ENCODE data around the gene CACNB4. TPM values are rescaled to one million over a fixed set of nuclear protein-coding genes. Genes with fewer than 3 reads are reported as not detected.

Gene CACNB4
- total RNA-seq, 4 donors from 2014 or later, result 0.20 to 1.6 (median 0.90) TPM

GRCh38 chr2:151819920-151820319 lies 278.9 kb downstream of the CACNB4 start:
- no peak for TF ChIP-seq EP300 (IDR thresholded peaks at IDR 0.05; ENCODE audit: low read depth)
- no peak for TF ChIP-seq POLR2AphosphoS5 (IDR thresholded peaks at IDR 0.05)
- TF ChIP-seq CTCF (IDR thresholded peaks at IDR 0.05), result no peak
- TF ChIP-seq POLR2A (IDR thresholded peaks at IDR 0.05), result no peak
- in situ Hi-C loops (cut with MboI; ENCODE audit: low pct_ligation_motif_present in 1 of 4, low pct_unique_long_range_greater_than_20kb in 1 of 4, low sequenced_read_pairs in 3 of 4) (no loop called here), intact Hi-C loops (cut with DNase I; ENCODE audit: low total_unique reads) (no loop called here)
- no peaks in the 10 kb centered on the region for H3K36me3 ChIP-seq
- H3K27me3 ChIP-seq, result no peaks in the 10 kb centered on the region
- no peak for DNase-seq
- 80% methylated on average over 2 of the region's 2 CpGs; no CpG with 5 or more reads in 1 of the 2 donors for WGBS, 2 donors (ENCODE audit: low coverage in 1 of 2)
- H3K9me3 ChIP-seq, result no peaks in the 10 kb centered on the region
- peaks cover 0 to 29% (median 7%) of the 10 kb centered on the region in 4 donors for H3K4me1 ChIP-seq
- H3K27ac ChIP-seq, result no peak overlapping the region
- H3K4me3 ChIP-seq, result no peak overlapping the region

GRCh38 chr2:151817929-151818328 lies 280.9 kb downstream of the CACNB4 start:
- Histone ChIP-seq H3K36me3 (peaks cover 0 to 11% (median 3%) of the 10 kb centered on the region in 4 donors), H3K4me3 (no peak overlapping the region), H3K4me1 (peaks cover 0 to 12% (median 6%) of the 10 kb centered on the region in 4 donors), H3K27me3 (no peaks in the 10 kb centered on the region), H3K27ac (no peak overlapping the region), H3K9me3 (no peaks in the 10 kb centered on the region)
- TF ChIP-seq POLR2A (IDR thresholded peaks at IDR 0.05) (no peak), CTCF (IDR thresholded peaks at IDR 0.05) (no peak), POLR2AphosphoS5 (IDR thresholded peaks at IDR 0.05) (no peak), EP300 (IDR thresholded peaks at IDR 0.05; ENCODE audit: low read depth) (no peak)
- intact Hi-C loops (cut with DNase I; ENCODE audit: low total_unique reads) (no loop called here), in situ Hi-C loops (cut with MboI; ENCODE audit: low pct_ligation_motif_present in 1 of 4, low pct_unique_long_range_greater_than_20kb in 1 of 4, low sequenced_read_pairs in 3 of 4) (no loop called here)
- DNase-seq, result no peak
- 93 to 97% methylated on average over 2 to 3 of the region's 3 CpGs for WGBS, 2 donors (ENCODE audit: low coverage in 1 of 2)

- Histone ChIP-seq H3K4me1 (peaks cover 0 to 7% (median 6%) of the 10 kb centered on the region in 4 donors), H3K27me3 (no peaks in the 10 kb centered on the region), H3K4me3 (no peak overlapping the region), H3K9me3 (no peaks in the 10 kb centered on the region), H3K27ac (no peak overlapping the region), H3K36me3 (peaks cover 0 to 22% (median 8%) of the 10 kb centered on the region in 4 donors)
- WGBS, 2 donors (ENCODE audit: low coverage in 1 of 2), result 72 to 86% methylated on average over 2 of the region's 2 CpGs
- intact Hi-C loops (cut with DNase I; ENCODE audit: low total_unique reads), result no loop called here
- no peak for DNase-seq
- in situ Hi-C loops (cut with MboI; ENCODE audit: low pct_ligation_motif_present in 1 of 4, low pct_unique_long_range_greater_than_20kb in 1 of 4, low sequenced_read_pairs in 3 of 4), result no loop called here
- TF ChIP-seq POLR2A (IDR thresholded peaks at IDR 0.05) (no peak), CTCF (IDR thresholded peaks at IDR 0.05) (no peak), EP300 (IDR thresholded peaks at IDR 0.05; ENCODE audit: low read depth) (no peak), POLR2AphosphoS5 (IDR thresholded peaks at IDR 0.05) (no peak)
Measured at GRCh38 chr2:151816843-151817242, 282.0 kb downstream of the CACNB4 start.

- H3K4me3 ChIP-seq, result no peak overlapping the region
- in situ Hi-C loops (cut with MboI; ENCODE audit: low pct_ligation_motif_present in 1 of 4, low pct_unique_long_range_greater_than_20kb in 1 of 4, low sequenced_read_pairs in 3 of 4) (no loop called here), intact Hi-C loops (cut with DNase I; ENCODE audit: low total_unique reads) (no loop called here)
- TF ChIP-seq POLR2AphosphoS5 (IDR thresholded peaks at IDR 0.05) (no peak), EP300 (IDR thresholded peaks at IDR 0.05; ENCODE audit: low read depth) (no peak), CTCF (IDR thresholded peaks at IDR 0.05) (no peak), POLR2A (IDR thresholded peaks at IDR 0.05) (no peak)
- no peaks in the 10 kb centered on the region for H3K9me3 ChIP-seq
- no peaks in the 10 kb centered on the region for H3K27me3 ChIP-seq
- H3K4me1 ChIP-seq, result peaks cover 0 to 7% (median 5%) of the 10 kb centered on the region in 4 donors
- no peak overlapping the region for H3K27ac ChIP-seq
- H3K36me3 ChIP-seq, result peaks cover 0 to 22% (median 11%) of the 10 kb centered on the region in 4 donors
- DNase-seq, result no peak
- 88 to 96% methylated on average over 5 to 9 of the region's 9 CpGs for WGBS, 2 donors (ENCODE audit: low coverage in 1 of 2)
Measured at GRCh38 chr2:151815821-151816489, 282.9 kb downstream of the CACNB4 start.
